GM12865 (cell line): Measurements from ENCODE around the gene ACADVL.

Experiments used
- DNase-seq: peaks from one replicate; pipeline ENCODE4 v3.0.0; 2010; ENCODE audit warnings: low read depth
- H3K4me3 ChIP-seq: 2 replicates; pipeline ENCODE4 v1.5.1; 2011; ENCODE audit warnings: mild to moderate bottlenecking, low read depth, low read length, control low read depth
- CTCF ChIP-seq: IDR thresholded peaks from 2 replicates; pipeline ENCODE4 v1.5.1; 2011; ENCODE audit warnings: low read length, control low read depth, low read depth, inconsistent platforms; ENCODE audit not compliant: insufficient read depth; ENCODE audit errors: missing control alignments

Gene ACADVL

GRCh38 chr17:7192271-7192937 lies 27.3 kb upstream of the ACADVL start:
- no peak for TF ChIP-seq CTCF
- no peak overlapping the region for H3K4me3 ChIP-seq
- DNase-seq = no peak

GRCh38 chr17:7195971-7196370 lies 23.8 kb upstream of the ACADVL start:
- no peak for TF ChIP-seq CTCF
- no peak for DNase-seq
- H3K4me3 ChIP-seq = no peak overlapping the region

- no peak for TF ChIP-seq CTCF
- no peak for DNase-seq
- no peak overlapping the region for H3K4me3 ChIP-seq
Observed at GRCh38 chr17:7196651-7197401, 22.9 kb upstream of the ACADVL start.

GRCh38 chr17:7203391-7203790 lies 16.3 kb upstream of the ACADVL start:
- no peak for TF ChIP-seq CTCF
- DNase-seq = no peak
- no peak overlapping the region for H3K4me3 ChIP-seq

GRCh38 chr17:7204336-7204735 lies 15.4 kb upstream of the ACADVL start:
- no peak for DNase-seq
- TF ChIP-seq CTCF = no peak
- peak overlapping the region; percentile 41 for H3K4me3 ChIP-seq

GRCh38 chr17:7204828-7205461 lies 14.8 kb upstream of the ACADVL start:
- peak overlapping the region; percentile 41 for H3K4me3 ChIP-seq
- no peak for TF ChIP-seq CTCF
- peak; percentile 92 for DNase-seq
